K562 (cell line): ENCODE data around the gene ARHGAP4. TPM values are rescaled to one million over a fixed set of nuclear protein-coding genes. Genes with fewer than 3 reads are reported as not detected.

ENCODE experiments used
- ATAC-seq: fragments of 200-7000 bp; cut with Tn5 transposase; 3 replicates; pipeline ENCODE4 v1.9.1; 2020; ENCODE audit warnings: moderate library complexity
- BruUV-seq: library from RNA; stranded (reverse); fragments of 400-500 nt; replicated peaks from 2 replicates; lab custom pipeline; 2021; lab: Mats Ljungman, UMichigan
- CTCF ChIA-PET: fragments of 300-600 bp; formaldehyde crosslinking; extraction: SDS; loops from one replicate; lab custom pipeline; 2021; ENCODE audit warnings: low intra/inter-chr PET ratio; lab: Yijun Ruan, JAX
- POLR2A ChIA-PET: fragments of 300-600, 350-650 bp; sonication (Branson Sonifier 250); formaldehyde crosslinking; extraction: SDS; loops from one replicate; lab custom pipeline; 2021; ENCODE audit warnings: antibody characterized with exemption, inconsistent platforms; lab: Yijun Ruan, JAX
- DNase-seq, 4 experiments: peaks; one replicate each; pipeline versions ENCODE4 v3.0.0 to v3.0.0-alpha.2; 2011 to 2018; ENCODE audit warnings: low spot score in 3 of 4, mixed read lengths in 3 of 4; ENCODE audit errors: extremely low read depth in 1 of 4
- FAIRE-seq: peaks from 2 replicates; lab custom pipeline; 2011; peaks lifted over from hg19 to GRCh38; lab: Jason Lieb, UNC
- H2AFZ ChIP-seq: 2 replicates; pipeline ENCODE4 v1.6.0; 2011; ENCODE audit warnings: low read depth, low read length, control low read depth, inconsistent platforms
- H3K27ac ChIP-seq: fragments of 200-600 bp; 3 replicates; pipeline ENCODE4 v1.8.0; 2011; ENCODE audit warnings: low read depth, mild to moderate bottlenecking, control low read depth, inconsistent platforms, low read length, moderate library complexity, mixed read lengths; ENCODE audit errors: extremely low read depth
- H3K27me3 ChIP-seq, 2 experiments: fragments of 300-600 bp in 1 of 2; 2 replicates in 1 of 2; 3 replicates in 1 of 2; pipeline versions ENCODE4 v1.6.0 to v1.8.0; 2011; ENCODE audit warnings: inconsistent platforms in 2 of 2, low read length in 2 of 2, mild to moderate bottlenecking in 1 of 2, mixed read lengths in 1 of 2, moderate library complexity in 1 of 2; ENCODE audit not compliant: control insufficient read depth in 2 of 2, insufficient read depth in 2 of 2
- H3K36me3 ChIP-seq: fragments of 300-600 bp; 3 replicates; pipeline ENCODE4 v1.8.0; 2011; ENCODE audit warnings: mild to moderate bottlenecking, low read length, inconsistent platforms; ENCODE audit not compliant: control insufficient read depth, insufficient read depth
- H3K4me1 ChIP-seq, 2 experiments: fragments of 200-600 bp in 1 of 2; replicated peaks in 1 of 2; 2 replicates in 1 of 2; 3 replicates in 1 of 2; pipeline versions ENCODE4 v1.5.1 to v1.8.0; 2011; ENCODE audit warnings: inconsistent platforms in 2 of 2, low read length in 2 of 2, mild to moderate bottlenecking in 1 of 2, mixed read lengths in 1 of 2, moderate library complexity in 1 of 2; ENCODE audit not compliant: control insufficient read depth in 2 of 2, insufficient read depth in 2 of 2
- H3K4me2 ChIP-seq: 2 replicates; pipeline ENCODE4 v1.6.1; 2011; ENCODE audit warnings: low read length, control low read depth, inconsistent platforms, mixed read lengths; ENCODE audit not compliant: insufficient read depth
- H3K4me3 ChIP-seq: fragments of 200-600 bp; sonication (generic), shearing (Covaris generic); 2 replicates; pipeline ENCODE4 v1.5.1; 2016; ENCODE audit warnings: control low read depth, inconsistent platforms
- H3K79me2 ChIP-seq: fragments of 200-600 bp; 3 replicates; pipeline ENCODE4 v1.8.0; 2011; ENCODE audit warnings: low read length, inconsistent platforms; ENCODE audit not compliant: control insufficient read depth, insufficient read depth
- H3K9ac ChIP-seq, 2 experiments: 2 replicates each; pipeline versions ENCODE4 v1.6.0 to v1.6.1; 2011; ENCODE audit warnings: low read depth in 2 of 2, low read length in 2 of 2, control low read depth in 1 of 2, inconsistent platforms in 1 of 2, mild to moderate bottlenecking in 1 of 2, mixed read lengths in 1 of 2; ENCODE audit not compliant: insufficient read depth in 1 of 2
- H3K9me1 ChIP-seq: one replicate; pipeline ENCODE4 v1.6.0; 2011; ENCODE audit warnings: inconsistent platforms, mild to moderate bottlenecking, low read length, moderate library complexity; ENCODE audit not compliant: control insufficient read depth, insufficient read depth
- H3K9me3 ChIP-seq: replicated peaks from 2 replicates; pipeline ENCODE4 v1.5.1; 2011; ENCODE audit warnings: low read depth, low read length, inconsistent platforms; ENCODE audit not compliant: control insufficient read depth, insufficient read depth
- H4K20me1 ChIP-seq: replicated peaks from 2 replicates; pipeline ENCODE4 v1.6.1; 2011; ENCODE audit warnings: low read length, inconsistent platforms, mixed read lengths; ENCODE audit not compliant: control insufficient read depth, insufficient read depth
- CAMTA2 ChIP-seq: fragments of 250-450 bp; sonication (Bioruptor Pico); conservative IDR thresholded peaks from 2 replicates; pipeline ENCODE4 v1.5.1; 2022
- CEBPB ChIP-seq: fragments of 450-650 bp; IDR thresholded peaks from 2 replicates; pipeline ENCODE4 v1.6.1; 2016; ENCODE audit warnings: missing genetic modification characterization, missing compliant biosample characterization
- MYNN ChIP-seq, 2 experiments: sonication (generic); formaldehyde crosslinking in 1 of 2; IDR thresholded peaks; 2 replicates each; pipeline versions ENCODE4 v1.5.0 to v1.6.1; 2016 to 2020; ENCODE audit warnings: antibody characterized with exemption in 1 of 2, missing genetic modification reagents in 1 of 2
- NFATC3 ChIP-seq: fragments of 450-650 bp; IDR thresholded peaks from 2 replicates; pipeline ENCODE4 v1.6.1; 2017; ENCODE audit warnings: mild to moderate bottlenecking
- NUFIP1 ChIP-seq: fragments of 450-650 bp; IDR thresholded peaks from 2 replicates; pipeline ENCODE4 v1.6.1; 2018; ENCODE audit not compliant: partially characterized antibody
- WGBS: fragments of 100-300 bp; shearing (Covaris generic); methylation state at CpG from one replicate; pipeline ENCODE4 v1.1.6; 2016; ENCODE audit warnings: low coverage, mixed read lengths; ENCODE audit not compliant: insufficient coverage; ENCODE audit errors: missing lambda C conversion rate; 5-methylcytosine and 5-hydroxymethylcytosine counted together
- in situ Hi-C: fragments of 300-500 bp; cut with MboI; formaldehyde crosslinking; loops from 4 replicates; pipeline ENCODE4 v1.15.0; 2018; ENCODE audit warnings: inconsistent platforms, mixed read lengths
- intact Hi-C: fragments of 100-400 bp; cut with micrococcal nuclease; formaldehyde crosslinking; loops from 2 replicates; pipeline ENCODE4 v1.14.2; 2022
- polyA plus RNA-seq, 8 experiments: library from polyadenylated mRNA; depleted of rRNA in 4 of 8; stranded (reverse) in 5 of 8; unstranded in 3 of 8; fragments of >200 nt; fragmentation: Nextera tagmentation in 2 of 8; fragmentation: Illumina TruSeq in 1 of 8; extraction: Ambion mirVana in 2 of 8; extraction: Trizol in 1 of 8; gene quantifications; 2 replicates each; pipeline versions ENCODE4 v1.2.1 to v1.2.3, GENCODE V29; 2011 to 2014; ENCODE audit warnings: inconsistent platforms in 1 of 8, missing spikeins in 1 of 8
- total RNA-seq, 7 experiments: library from RNA; depleted of rRNA in 6 of 7; stranded (reverse); fragments of >200 nt in 6 of 7; fragmentation: Illumina TruSeq in 2 of 7; extraction: Trizol in 2 of 7; gene quantifications; 2 replicates each; pipeline versions ENCODE4 v1.2.1 to v1.2.3, GENCODE V29; 2011 to 2021; ENCODE audit warnings: low replicate concordance in 1 of 7
- TF ChIP-seq, protein P1 (sequence below): fragments of 150-350 bp; conservative IDR thresholded peaks from 2 replicates; pipeline ENCODE4 v1.6.1; 2014; ENCODE audit warnings: low read length
- TF ChIP-seq, protein P2 (sequence below): fragments of 450-650 bp; IDR thresholded peaks from 2 replicates; pipeline ENCODE4 v1.6.1; 2016; ENCODE audit warnings: missing biosample characterization, missing genetic modification characterization

Gene ARHGAP4
- total and polyA plus RNA-seq, 9 of the 15 experiments (the other 6 are each of a cell fraction or from before 2014, with no cell fraction given): 0.30 to 81.8 (median 13.5) TPM

DNA sequence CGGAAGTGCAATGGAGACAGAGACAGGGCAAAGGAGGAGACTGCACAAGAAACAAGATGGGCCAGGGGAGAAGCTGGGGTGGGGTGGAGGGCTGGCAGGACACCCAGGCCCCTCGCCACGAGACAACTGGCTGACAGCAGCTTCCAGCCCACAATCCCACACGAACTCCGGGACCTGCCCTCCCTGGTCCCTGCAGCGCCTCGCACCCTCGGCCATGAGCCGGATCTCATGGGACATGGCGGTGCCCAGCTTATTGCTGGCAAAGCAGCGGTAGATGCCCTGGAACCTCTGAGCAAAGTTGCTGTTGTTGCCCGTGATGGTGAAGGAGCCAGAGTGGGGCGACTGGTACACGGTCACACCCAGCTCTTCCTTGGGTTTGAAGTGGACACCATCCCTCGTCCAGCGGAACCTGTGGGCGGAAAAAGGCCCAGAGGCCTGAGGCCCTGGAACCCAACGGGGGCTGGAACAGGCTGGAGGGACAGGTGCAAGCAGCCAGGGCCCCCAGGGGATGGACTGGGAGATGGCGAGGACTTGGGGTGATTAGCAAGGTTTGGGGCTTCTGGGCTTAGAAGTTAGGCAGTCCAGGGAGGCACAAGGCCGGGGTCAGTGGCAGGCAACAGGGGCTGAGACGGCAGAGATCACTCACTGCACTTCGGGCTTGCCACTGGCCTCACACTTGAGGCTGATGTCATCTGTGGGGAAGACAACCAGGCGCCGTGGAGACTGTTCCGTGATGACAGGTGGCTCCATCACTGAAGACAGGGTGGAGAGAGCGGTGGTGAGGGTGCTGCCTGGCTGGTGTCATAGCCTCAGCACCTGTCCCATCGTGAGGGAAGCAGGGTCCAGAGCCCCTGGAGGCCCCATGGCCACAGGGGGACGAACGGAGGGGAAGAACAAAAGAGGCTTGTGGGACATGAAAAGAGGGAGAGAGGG is 53.9 kb downstream of the ARHGAP4 start:
- ChIA-PET CTCF (no interaction called here), POLR2A (no interaction called here)
- FAIRE-seq: no peak
- WGBS: 2% methylated on average over 17 of the region's 29 CpGs
- Histone ChIP-seq H3K79me2 (no peaks in the 10 kb centered on the region), H3K27ac (no peak overlapping the region), H3K27me3 (peaks cover 3 to 57% of the 10 kb centered on the region in 2 experiments; a peak in 3 of 5 replicates), H3K9me1 (no peaks in the 10 kb centered on the region), H3K4me3 (no peak overlapping the region), H2AFZ (no peak overlapping the region), H3K36me3 (no peaks in the 10 kb centered on the region)
- BruUV-seq: no TSS peak
- no peak for DNase-seq
- in situ Hi-C loops: no loop called here
- TF ChIP-seq, protein P1, sequence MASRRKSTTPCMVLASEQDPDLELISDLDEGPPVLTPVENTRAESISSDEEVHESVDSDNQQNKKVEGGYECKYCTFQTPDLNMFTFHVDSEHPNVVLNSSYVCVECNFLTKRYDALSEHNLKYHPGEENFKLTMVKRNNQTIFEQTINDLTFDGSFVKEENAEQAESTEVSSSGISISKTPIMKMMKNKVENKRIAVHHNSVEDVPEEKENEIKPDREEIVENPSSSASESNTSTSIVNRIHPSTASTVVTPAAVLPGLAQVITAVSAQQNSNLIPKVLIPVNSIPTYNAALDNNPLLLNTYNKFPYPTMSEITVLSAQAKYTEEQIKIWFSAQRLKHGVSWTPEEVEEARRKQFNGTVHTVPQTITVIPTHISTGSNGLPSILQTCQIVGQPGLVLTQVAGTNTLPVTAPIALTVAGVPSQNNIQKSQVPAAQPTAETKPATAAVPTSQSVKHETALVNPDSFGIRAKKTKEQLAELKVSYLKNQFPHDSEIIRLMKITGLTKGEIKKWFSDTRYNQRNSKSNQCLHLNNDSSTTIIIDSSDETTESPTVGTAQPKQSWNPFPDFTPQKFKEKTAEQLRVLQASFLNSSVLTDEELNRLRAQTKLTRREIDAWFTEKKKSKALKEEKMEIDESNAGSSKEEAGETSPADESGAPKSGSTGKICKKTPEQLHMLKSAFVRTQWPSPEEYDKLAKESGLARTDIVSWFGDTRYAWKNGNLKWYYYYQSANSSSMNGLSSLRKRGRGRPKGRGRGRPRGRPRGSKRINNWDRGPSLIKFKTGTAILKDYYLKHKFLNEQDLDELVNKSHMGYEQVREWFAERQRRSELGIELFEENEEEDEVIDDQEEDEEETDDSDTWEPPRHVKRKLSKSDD: no peak
- TF ChIP-seq NUFIP1: no peak
- no peak for TF ChIP-seq CAMTA2 (CRISPR knock-in tag)
- TF ChIP-seq CEBPB: no peak
- TF ChIP-seq, protein P2, sequence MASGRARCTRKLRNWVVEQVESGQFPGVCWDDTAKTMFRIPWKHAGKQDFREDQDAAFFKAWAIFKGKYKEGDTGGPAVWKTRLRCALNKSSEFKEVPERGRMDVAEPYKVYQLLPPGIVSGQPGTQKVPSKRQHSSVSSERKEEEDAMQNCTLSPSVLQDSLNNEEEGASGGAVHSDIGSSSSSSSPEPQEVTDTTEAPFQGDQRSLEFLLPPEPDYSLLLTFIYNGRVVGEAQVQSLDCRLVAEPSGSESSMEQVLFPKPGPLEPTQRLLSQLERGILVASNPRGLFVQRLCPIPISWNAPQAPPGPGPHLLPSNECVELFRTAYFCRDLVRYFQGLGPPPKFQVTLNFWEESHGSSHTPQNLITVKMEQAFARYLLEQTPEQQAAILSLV (tag): no peak
- TF ChIP-seq NFATC3: no peak
- no peak for TF ChIP-seq MYNN (IDR thresholded peaks at IDR 0.05)
- no peak for TF ChIP-seq MYNN (CRISPR knock-in tag; IDR thresholded peaks at IDR 0.05)
- TF ChIP-seq, all 486 proteins: peak for 0
- peaks cover 0 to 19% of the 10 kb centered on the region in 2 experiments; a peak in 2 of 5 replicates for H3K4me1 ChIP-seq
- H3K9me3 ChIP-seq: no peaks in the 10 kb centered on the region
- intact Hi-C loops: no loop called here
- no peak overlapping the region for H3K4me2 ChIP-seq
- no peak overlapping the region for H3K9ac ChIP-seq
- H4K20me1 ChIP-seq: 0 out of 2 replicates have a peak, but pooled peaks cover 20% of the 10 kb centered on the region
- no peak for ATAC-seq
